Measurements from ENCODE around the gene OR51V1. TPM values are rescaled to one million over a fixed set of nuclear protein-coding genes. Genes with fewer than 3 reads are reported as not detected.

Gene OR51V1
- total RNA-seq, 4 donors from 2014 or later, result not detected

DNA sequence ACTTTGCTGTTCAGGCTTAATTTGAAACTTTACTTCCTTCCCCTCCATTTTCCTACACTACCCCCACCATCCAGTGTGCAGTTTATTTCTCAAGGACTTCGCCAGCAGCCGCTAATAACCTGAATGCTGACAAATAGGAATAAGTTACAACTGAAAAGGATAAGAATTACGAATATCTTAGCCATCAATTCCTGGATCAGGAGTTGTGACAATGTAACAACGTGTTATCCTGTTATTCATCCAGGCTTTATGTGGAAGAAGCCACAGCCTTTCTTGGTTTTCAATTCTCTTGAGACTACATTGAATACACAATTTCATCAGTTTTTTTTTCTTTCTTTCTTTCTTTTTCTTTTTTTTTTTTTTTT, 43.3 kb upstream of the OR51V1 start:
- TF ChIP-seq POLR2A (IDR thresholded peaks at IDR 0.05), result no peak
- TF ChIP-seq, protein P1, sequence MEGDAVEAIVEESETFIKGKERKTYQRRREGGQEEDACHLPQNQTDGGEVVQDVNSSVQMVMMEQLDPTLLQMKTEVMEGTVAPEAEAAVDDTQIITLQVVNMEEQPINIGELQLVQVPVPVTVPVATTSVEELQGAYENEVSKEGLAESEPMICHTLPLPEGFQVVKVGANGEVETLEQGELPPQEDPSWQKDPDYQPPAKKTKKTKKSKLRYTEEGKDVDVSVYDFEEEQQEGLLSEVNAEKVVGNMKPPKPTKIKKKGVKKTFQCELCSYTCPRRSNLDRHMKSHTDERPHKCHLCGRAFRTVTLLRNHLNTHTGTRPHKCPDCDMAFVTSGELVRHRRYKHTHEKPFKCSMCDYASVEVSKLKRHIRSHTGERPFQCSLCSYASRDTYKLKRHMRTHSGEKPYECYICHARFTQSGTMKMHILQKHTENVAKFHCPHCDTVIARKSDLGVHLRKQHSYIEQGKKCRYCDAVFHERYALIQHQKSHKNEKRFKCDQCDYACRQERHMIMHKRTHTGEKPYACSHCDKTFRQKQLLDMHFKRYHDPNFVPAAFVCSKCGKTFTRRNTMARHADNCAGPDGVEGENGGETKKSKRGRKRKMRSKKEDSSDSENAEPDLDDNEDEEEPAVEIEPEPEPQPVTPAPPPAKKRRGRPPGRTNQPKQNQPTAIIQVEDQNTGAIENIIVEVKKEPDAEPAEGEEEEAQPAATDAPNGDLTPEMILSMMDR (IDR thresholded peaks at IDR 0.05), result no peak
- H3K4me3 ChIP-seq (ENCODE audit: low read depth, poor library complexity, severe bottlenecking), result no peak overlapping the region
- no peak for DNase-seq (ENCODE audit: low spot score in 2 of 2)
- 78 to 79% methylated on average over 4 of the region's 4 CpGs for WGBS, 2 donors
- intact Hi-C loops (cut with DNase I; ENCODE audit: low total_unique reads), result no loop called here

GRCh38 chr11:5242933-5243815, 42.7 kb upstream of the OR51V1 start:
- WGBS, 2 donors, result 69 to 75% methylated on average over 7 of the region's 7 CpGs
- no peak for DNase-seq (ENCODE audit: low spot score in 2 of 2)
- TF ChIP-seq, protein P1 (IDR thresholded peaks at IDR 0.05), result no peak
- TF ChIP-seq POLR2A (IDR thresholded peaks at IDR 0.05), result no peak
- H3K4me3 ChIP-seq (ENCODE audit: low read depth, poor library complexity, severe bottlenecking), result no peak overlapping the region
- intact Hi-C loops (cut with DNase I; ENCODE audit: low total_unique reads), result no loop called here

- no peak for DNase-seq (ENCODE audit: low spot score in 2 of 2)
- no peak overlapping the region for H3K4me3 ChIP-seq (ENCODE audit: low read depth, poor library complexity, severe bottlenecking)
- TF ChIP-seq, protein P1 (IDR thresholded peaks at IDR 0.05), result no peak
- TF ChIP-seq POLR2A (IDR thresholded peaks at IDR 0.05), result no peak
- intact Hi-C loops (cut with DNase I; ENCODE audit: low total_unique reads), result no loop called here
- WGBS, 2 donors, result 67 to 75% methylated on average over 2 of the region's 2 CpGs
Measured at GRCh38 chr11:5242208-5242607, 41.7 kb upstream of the OR51V1 start.

DNA sequence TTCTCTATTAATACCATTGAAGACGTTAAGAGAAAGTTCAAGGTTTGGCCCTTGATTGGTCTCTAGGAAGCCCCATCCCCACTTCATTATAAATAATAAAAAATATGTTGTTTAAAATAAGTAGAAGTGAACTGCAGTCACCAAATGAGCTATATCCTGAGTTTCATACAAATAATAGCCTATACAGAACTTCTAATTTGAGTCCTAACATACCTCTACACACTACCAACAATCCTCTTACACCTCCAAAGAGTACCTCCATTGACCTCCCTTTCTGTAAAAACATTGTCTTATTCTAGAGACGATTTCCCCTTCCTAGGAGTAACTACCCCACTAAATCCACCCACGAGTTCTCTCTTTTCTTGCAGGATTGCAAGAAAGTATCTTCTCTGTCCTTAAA, 41.0 kb upstream of the OR51V1 start:
- H3K4me3 ChIP-seq (ENCODE audit: low read depth, poor library complexity, severe bottlenecking), result no peak overlapping the region
- TF ChIP-seq, protein P1 (IDR thresholded peaks at IDR 0.05), result no peak
- no peak for TF ChIP-seq POLR2A (IDR thresholded peaks at IDR 0.05)
- 66% methylated on average over 3 of the region's 3 CpGs for WGBS, 2 donors
- intact Hi-C loops (cut with DNase I; ENCODE audit: low total_unique reads), result no loop called here
- DNase-seq (ENCODE audit: low spot score in 2 of 2), result no peak

- no peak for DNase-seq (ENCODE audit: low spot score in 2 of 2)
- intact Hi-C loops (cut with DNase I; ENCODE audit: low total_unique reads), result no loop called here
- no peak overlapping the region for H3K4me3 ChIP-seq (ENCODE audit: low read depth, poor library complexity, severe bottlenecking)
- TF ChIP-seq, protein P1 (IDR thresholded peaks at IDR 0.05), result no peak
- TF ChIP-seq POLR2A (IDR thresholded peaks at IDR 0.05), result no peak
- 51 to 56% methylated on average over 2 of the region's 2 CpGs for WGBS, 2 donors
Measured at GRCh38 chr11:5240458-5240857, 40.0 kb upstream of the OR51V1 start.
